ENCODE data around the gene RNMT. TPM values are rescaled to one million over a fixed set of nuclear protein-coding genes. Genes with fewer than 3 reads are reported as not detected.
"Not testable (repeated sequence)": the region's sequence is repeated elsewhere in the genome, so short reads cannot be mapped to it uniquely, and the experiment has no call there.

Gene RNMT
- total RNA-seq, 2 experiments from 2014 or later: 128 to 130 TPM

DNA sequence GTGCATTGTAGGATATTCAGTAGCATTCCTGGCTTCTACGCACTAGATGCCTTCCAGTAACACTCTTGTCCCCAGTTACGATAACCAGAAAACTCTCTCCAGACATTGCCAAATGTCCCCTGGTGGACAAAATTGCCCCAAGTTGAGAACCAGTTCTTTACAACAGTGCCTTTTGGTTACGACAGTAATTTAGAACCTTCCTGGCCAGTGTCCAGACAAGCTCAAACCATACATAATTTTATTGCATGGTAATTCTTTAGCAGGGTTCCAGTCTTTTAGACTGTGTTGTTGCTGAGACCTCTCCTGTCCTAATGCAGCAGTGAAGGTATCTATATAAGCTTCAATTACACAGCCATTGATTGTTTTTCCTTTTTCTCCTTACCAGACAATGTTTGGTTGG is 20.2 kb downstream of the RNMT start:
- Mint-ChIP-seq H3K36me3 (ENCODE audit: low read depth) (peaks cover 94% of the 10 kb centered on the region), H3K27ac (no peak overlapping the region), H3K4me3 (no peak overlapping the region), H3K4me1 (ENCODE audit: low read depth) (no peaks in the 10 kb centered on the region), H3K27me3 (no peaks in the 10 kb centered on the region), H3K9me3 (no peaks in the 10 kb centered on the region)
- Histone ChIP-seq H3K4me1 (ENCODE audit: insufficient read depth, low read length) (no peaks in the 10 kb centered on the region), H3K9me3 (ENCODE audit: control insufficient read depth in 1 of 2, insufficient read depth in 1 of 2, low read length in 2 of 2) (no peaks in the 10 kb centered on the region), H3K36me3 (ENCODE audit: insufficient read depth, low read length) (peaks cover 70% of the 10 kb centered on the region), H3K4me3 (ENCODE audit: low read length) (no peak overlapping the region), H3K27ac (ENCODE audit: low read depth in 1 of 2, low read length in 2 of 2) (no peak overlapping the region), H3K27me3 (ENCODE audit: control insufficient read depth in 1 of 2, insufficient read depth in 2 of 2, low read length in 2 of 2) (no peaks in the 10 kb centered on the region)
- intact Hi-C loops (cut with DNase I, micrococcal nuclease): no loop called here
- ATAC-seq (ENCODE audit: poor library complexity) (no peak), DNase-seq (no peak)
- TF ChIP-seq, protein P1, sequence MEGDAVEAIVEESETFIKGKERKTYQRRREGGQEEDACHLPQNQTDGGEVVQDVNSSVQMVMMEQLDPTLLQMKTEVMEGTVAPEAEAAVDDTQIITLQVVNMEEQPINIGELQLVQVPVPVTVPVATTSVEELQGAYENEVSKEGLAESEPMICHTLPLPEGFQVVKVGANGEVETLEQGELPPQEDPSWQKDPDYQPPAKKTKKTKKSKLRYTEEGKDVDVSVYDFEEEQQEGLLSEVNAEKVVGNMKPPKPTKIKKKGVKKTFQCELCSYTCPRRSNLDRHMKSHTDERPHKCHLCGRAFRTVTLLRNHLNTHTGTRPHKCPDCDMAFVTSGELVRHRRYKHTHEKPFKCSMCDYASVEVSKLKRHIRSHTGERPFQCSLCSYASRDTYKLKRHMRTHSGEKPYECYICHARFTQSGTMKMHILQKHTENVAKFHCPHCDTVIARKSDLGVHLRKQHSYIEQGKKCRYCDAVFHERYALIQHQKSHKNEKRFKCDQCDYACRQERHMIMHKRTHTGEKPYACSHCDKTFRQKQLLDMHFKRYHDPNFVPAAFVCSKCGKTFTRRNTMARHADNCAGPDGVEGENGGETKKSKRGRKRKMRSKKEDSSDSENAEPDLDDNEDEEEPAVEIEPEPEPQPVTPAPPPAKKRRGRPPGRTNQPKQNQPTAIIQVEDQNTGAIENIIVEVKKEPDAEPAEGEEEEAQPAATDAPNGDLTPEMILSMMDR (IDR thresholded peaks at IDR 0.05): no peak
- POLR2A ChIA-PET: no interaction called here
- CTCF ChIA-PET: interaction anchor here (1.3 kb wide), 1 partner anchor 10 kb away, joined by 3 read pairs; no protein-coding TSS in a partner anchor

DNA sequence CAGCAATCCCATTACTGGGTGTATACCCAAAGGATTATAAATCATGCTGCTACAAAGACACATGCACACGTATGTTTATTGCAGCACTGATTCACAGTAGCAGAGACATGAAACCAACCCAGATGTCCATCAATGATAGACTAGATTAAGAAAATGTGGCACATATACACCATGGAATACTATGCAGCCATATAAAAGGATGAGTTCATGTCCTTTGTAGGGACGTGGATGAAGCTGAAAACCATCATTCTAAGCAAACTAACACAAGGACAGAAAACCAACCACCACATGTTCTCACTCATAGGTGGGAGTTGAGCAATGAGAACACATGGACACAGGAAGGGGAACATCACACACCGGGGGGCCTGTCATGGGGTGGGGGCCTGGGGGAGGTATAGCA is 25.1 kb downstream of the RNMT start:
- H3K4me1 Mint-ChIP-seq (ENCODE audit: low read depth); H3K27ac ChIP-seq (ENCODE audit: low read depth in 1 of 2, low read length in 2 of 2); CTCF ChIA-PET; H3K9me3 Mint-ChIP-seq; H3K4me3 Mint-ChIP-seq; POLR2A ChIA-PET; H3K9me3 ChIP-seq (ENCODE audit: control insufficient read depth in 1 of 2, insufficient read depth in 1 of 2, low read length in 2 of 2); H3K27ac Mint-ChIP-seq; DNase-seq; H3K27me3 Mint-ChIP-seq; H3K27me3 ChIP-seq (ENCODE audit: control insufficient read depth in 1 of 2, insufficient read depth in 2 of 2, low read length in 2 of 2); H3K4me3 ChIP-seq (ENCODE audit: low read length); intact Hi-C loops (cut with DNase I, micrococcal nuclease); ATAC-seq (ENCODE audit: poor library complexity); H3K4me1 ChIP-seq (ENCODE audit: insufficient read depth, low read length): not testable (repeated sequence)
- peaks cover 72% of the 10 kb centered on the region for H3K36me3 ChIP-seq (ENCODE audit: insufficient read depth, low read length)
- H3K36me3 Mint-ChIP-seq (ENCODE audit: low read depth): peaks cover 100% of the 10 kb centered on the region

DNA sequence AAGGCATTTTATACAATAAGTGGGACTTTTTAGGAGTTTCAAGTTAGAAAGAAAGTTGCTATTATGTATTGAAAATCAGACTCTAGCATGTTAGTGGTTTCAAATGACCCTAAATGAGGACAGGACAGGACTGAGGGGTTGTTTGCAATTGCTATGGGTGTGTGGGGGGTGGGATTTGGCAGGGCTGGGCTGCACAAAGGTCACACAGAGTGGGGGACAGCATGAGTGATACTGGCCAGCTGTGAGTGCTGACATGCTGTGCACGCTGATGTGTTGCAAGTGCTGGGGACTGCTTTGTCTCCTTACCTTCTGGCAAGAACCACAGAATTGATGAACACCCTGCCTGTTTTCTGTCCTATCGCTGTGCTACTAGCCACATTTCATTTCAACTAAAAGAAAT is 29.8 kb downstream of the RNMT start:
- H3K4me1 ChIP-seq (ENCODE audit: insufficient read depth, low read length): no peaks in the 10 kb centered on the region
- H3K36me3 ChIP-seq (ENCODE audit: insufficient read depth, low read length): peaks cover 77% of the 10 kb centered on the region
- Mint-ChIP-seq H3K4me1 (ENCODE audit: low read depth) (no peaks in the 10 kb centered on the region), H3K27ac (no peak overlapping the region), H3K4me3 (no peak overlapping the region), H3K36me3 (ENCODE audit: low read depth) (peaks cover 99% of the 10 kb centered on the region), H3K27me3 (no peaks in the 10 kb centered on the region), H3K9me3 (no peaks in the 10 kb centered on the region)
- TF ChIP-seq, protein P1 (IDR thresholded peaks at IDR 0.05): no peak
- no peak for ATAC-seq (ENCODE audit: poor library complexity)
- no peak overlapping the region for H3K27ac ChIP-seq (ENCODE audit: low read depth in 1 of 2, low read length in 2 of 2)
- intact Hi-C loops (cut with DNase I, micrococcal nuclease): no loop called here
- no peak for DNase-seq
- CTCF ChIA-PET: no interaction called here
- no peak overlapping the region for H3K4me3 ChIP-seq (ENCODE audit: low read length)
- no peaks in the 10 kb centered on the region for H3K9me3 ChIP-seq (ENCODE audit: control insufficient read depth in 1 of 2, insufficient read depth in 1 of 2, low read length in 2 of 2)
- POLR2A ChIA-PET: no interaction called here
- H3K27me3 ChIP-seq (ENCODE audit: control insufficient read depth in 1 of 2, insufficient read depth in 2 of 2, low read length in 2 of 2): no peaks in the 10 kb centered on the region

DNA sequence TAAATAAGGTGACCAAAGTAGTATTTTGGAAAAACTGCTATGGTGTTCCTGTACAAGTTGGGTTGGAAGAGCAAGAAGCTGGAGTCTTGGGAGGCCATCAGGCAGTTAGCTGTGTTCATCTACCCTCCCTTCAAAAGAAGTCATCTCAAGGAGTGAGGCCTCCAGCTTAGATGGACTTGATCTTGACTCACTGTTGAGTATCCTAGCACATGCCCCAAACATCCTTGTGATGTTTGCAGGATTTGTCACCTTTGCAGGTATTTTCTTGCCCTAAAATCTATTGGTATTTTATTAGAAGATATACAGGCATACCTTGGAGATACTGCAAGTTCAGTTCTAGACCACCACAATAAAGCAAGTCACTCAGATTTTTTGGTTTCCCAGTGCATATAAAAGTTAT is 30.2 kb downstream of the RNMT start:
- no peak for DNase-seq
- Mint-ChIP-seq H3K4me3 (no peak overlapping the region), H3K27ac (no peak overlapping the region), H3K36me3 (ENCODE audit: low read depth) (peaks cover 99% of the 10 kb centered on the region), H3K4me1 (ENCODE audit: low read depth) (no peaks in the 10 kb centered on the region), H3K27me3 (no peaks in the 10 kb centered on the region), H3K9me3 (no peaks in the 10 kb centered on the region)
- no peaks in the 10 kb centered on the region for H3K4me1 ChIP-seq (ENCODE audit: insufficient read depth, low read length)
- ChIA-PET CTCF (no interaction called here), POLR2A (no interaction called here)
- ATAC-seq (ENCODE audit: poor library complexity): no peak
- intact Hi-C loops (cut with DNase I, micrococcal nuclease): no loop called here
- H3K27ac ChIP-seq (ENCODE audit: low read depth in 1 of 2, low read length in 2 of 2): no peak overlapping the region
- H3K27me3 ChIP-seq (ENCODE audit: control insufficient read depth in 1 of 2, insufficient read depth in 2 of 2, low read length in 2 of 2): no peaks in the 10 kb centered on the region
- H3K4me3 ChIP-seq (ENCODE audit: low read length): no peak overlapping the region
- H3K36me3 ChIP-seq (ENCODE audit: insufficient read depth, low read length): peaks cover 80% of the 10 kb centered on the region
- H3K9me3 ChIP-seq (ENCODE audit: control insufficient read depth in 1 of 2, insufficient read depth in 1 of 2, low read length in 2 of 2): no peaks in the 10 kb centered on the region
- TF ChIP-seq, protein P1 (IDR thresholded peaks at IDR 0.05): no peak

All from CD4-positive, alpha-beta T cell (primary cell).